ENCODE results near the gene BTNL8.

GRCh38 chr5:180938294-180938693 lies 39.3 kb downstream of the BTNL8 start:
- TF ChIP-seq ZNF639 (CRISPR knock-in tag; conservative IDR thresholded peaks at IDR 0.05) = no peak
- TF ChIP-seq, protein P1, sequence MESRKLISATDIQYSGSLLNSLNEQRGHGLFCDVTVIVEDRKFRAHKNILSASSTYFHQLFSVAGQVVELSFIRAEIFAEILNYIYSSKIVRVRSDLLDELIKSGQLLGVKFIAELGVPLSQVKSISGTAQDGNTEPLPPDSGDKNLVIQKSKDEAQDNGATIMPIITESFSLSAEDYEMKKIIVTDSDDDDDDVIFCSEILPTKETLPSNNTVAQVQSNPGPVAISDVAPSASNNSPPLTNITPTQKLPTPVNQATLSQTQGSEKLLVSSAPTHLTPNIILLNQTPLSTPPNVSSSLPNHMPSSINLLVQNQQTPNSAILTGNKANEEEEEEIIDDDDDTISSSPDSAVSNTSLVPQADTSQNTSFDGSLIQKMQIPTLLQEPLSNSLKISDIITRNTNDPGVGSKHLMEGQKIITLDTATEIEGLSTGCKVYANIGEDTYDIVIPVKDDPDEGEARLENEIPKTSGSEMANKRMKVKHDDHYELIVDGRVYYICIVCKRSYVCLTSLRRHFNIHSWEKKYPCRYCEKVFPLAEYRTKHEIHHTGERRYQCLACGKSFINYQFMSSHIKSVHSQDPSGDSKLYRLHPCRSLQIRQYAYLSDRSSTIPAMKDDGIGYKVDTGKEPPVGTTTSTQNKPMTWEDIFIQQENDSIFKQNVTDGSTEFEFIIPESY (CRISPR knock-in tag; IDR thresholded peaks at IDR 0.05) = no peak
- TF ChIP-seq DNMT1 (CRISPR knock-in tag; IDR thresholded peaks at IDR 0.05) = no peak
- no peak for TF ChIP-seq CHD2 (IDR thresholded peaks at IDR 0.05; ENCODE audit: low read depth, low read length)
- TF ChIP-seq SMC3 (IDR thresholded peaks at IDR 0.05; ENCODE audit: low read length) = no peak
- no peak for TF ChIP-seq POLR2A (IDR thresholded peaks at IDR 0.05; ENCODE audit: insufficient read depth in 1 of 2, low read depth in 2 of 2, low read length in 2 of 2)
- TF ChIP-seq, protein P2, sequence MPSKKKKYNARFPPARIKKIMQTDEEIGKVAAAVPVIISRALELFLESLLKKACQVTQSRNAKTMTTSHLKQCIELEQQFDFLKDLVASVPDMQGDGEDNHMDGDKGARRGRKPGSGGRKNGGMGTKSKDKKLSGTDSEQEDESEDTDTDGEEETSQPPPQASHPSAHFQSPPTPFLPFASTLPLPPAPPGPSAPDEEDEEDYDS (CRISPR knock-in tag; IDR thresholded peaks at IDR 0.05) = no peak
- no peak for TF ChIP-seq ZBTB3 (CRISPR knock-in tag; IDR thresholded peaks at IDR 0.05; ENCODE audit: borderline replicate concordance, low read depth)
- TF ChIP-seq FLYWCH1 (CRISPR knock-in tag; IDR thresholded peaks at IDR 0.05) = no peak
- no peak for TF ChIP-seq U2AF1 (optimal IDR thresholded peaks at IDR 0.05; ENCODE audit: low read depth, low read length)
- no peak for TF ChIP-seq ATF1 (CRISPR knock-in tag; IDR thresholded peaks at IDR 0.05)

Data from HepG2 (cell line).